Measurements from ENCODE around the gene KRTAP5-8.
"Not testable (repeated sequence)": the region's sequence is repeated elsewhere in the genome, so short reads cannot be mapped to it uniquely, and the experiment has no call there.

Gene KRTAP5-8

DNA sequence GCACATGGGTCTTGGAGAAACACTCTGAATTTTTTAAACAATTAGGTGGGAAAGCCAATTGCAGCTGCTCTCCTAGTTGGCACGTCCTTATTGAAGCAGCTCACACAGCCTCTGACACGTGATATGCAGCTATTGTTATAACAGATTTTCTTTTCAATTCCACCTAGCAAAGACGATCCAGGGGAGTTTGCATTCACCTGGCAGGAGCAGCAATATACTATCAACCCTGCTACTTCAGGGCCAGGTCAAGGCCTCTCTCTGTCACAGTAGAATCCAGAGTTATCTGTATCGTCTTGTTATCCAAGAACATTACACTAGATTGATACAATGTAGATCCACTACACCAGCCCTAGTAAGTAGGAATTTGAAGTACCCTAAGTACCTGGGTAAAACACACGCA lies 36.6 kb downstream of the KRTAP5-8 start:
- DNase-seq (ENCODE audit: low spot score) = no peak

GRCh38 chr11:71575723-71576424 lies 38.0 kb downstream of the KRTAP5-8 start:
- DNase-seq (ENCODE audit: low spot score) = no peak

DNA sequence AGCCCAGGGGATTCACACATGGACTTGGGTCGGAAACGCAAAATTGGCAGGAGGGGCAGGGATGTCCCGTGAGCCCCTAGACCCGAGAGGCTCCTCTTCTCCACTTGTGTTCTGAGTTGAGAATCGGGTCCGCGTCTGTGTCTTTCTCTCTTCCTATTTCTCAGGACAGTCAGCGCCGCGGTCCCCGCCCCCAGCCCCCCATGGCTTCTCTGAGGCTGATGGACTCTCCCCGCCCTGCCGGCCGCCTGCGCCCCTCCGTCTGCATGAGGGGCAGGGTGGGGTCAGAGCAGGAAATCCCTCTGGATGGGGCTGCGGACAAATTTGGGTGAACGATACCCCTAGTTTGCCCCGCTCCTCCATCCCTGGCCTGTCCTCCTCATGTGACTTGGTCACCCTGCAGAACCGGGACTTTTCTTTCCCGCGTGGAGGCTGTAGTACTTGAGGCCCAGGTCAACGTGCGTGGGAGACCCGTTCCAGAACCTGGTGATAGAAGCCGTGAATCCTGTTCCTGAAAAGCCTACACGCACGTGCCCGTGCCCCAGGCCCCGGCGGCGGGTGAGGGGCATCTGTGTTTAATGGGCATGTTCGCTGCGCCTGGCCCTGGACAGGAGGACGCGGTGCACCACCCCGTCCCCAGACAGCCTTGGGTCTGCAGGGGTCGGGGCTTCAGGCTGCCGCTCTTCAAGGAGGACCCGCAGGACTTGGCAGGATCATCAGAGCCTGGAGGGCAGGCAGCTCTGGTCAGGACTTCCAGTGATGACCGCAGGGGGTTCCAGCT lies 39.1 kb downstream of the KRTAP5-8 start:
- DNase-seq (ENCODE audit: low spot score) = not testable (repeated sequence)

DNA sequence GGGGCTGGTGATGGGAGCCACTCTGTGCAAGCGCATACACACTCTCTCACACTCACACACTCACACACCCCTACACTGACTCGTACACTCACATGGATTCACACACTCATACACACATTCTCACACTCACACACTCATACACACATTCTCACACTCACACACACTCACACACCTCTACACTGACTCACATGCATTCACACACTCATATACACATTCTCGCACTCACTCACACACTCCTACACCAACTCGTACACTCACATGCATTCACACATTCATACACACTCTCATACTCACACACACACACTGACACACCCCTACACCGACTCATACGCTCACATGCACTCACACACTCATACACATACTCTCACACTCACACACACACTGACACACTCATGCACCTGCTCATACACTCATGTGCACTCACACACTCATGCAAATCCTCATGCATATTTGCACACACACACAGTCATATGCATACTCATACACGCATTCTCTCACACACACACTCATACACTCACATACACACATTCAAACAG lies 39.7 kb downstream of the KRTAP5-8 start:
- no peak for DNase-seq (ENCODE audit: low spot score)

DNA sequence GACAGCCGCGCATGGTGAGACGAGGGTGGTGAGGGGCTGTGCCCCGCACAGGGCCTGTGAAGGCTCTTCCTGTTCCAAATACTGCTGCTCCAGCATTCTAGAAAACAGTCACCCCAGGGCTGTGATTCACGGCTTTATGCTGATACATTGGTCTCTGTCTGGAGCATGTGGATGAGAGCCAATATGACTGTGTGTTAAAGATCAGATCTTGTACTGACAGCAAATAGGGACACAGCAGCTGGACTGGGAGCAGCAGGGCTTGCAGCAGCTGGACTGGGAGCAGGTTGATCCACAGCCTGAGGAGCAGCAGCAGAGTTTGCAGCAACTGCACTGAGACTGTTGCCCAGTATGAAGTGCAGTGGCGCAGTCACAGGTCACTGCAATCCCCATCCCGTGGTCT lies 41.7 kb downstream of the KRTAP5-8 start:
- DNase-seq (ENCODE audit: low spot score) = not testable (repeated sequence)

DNA sequence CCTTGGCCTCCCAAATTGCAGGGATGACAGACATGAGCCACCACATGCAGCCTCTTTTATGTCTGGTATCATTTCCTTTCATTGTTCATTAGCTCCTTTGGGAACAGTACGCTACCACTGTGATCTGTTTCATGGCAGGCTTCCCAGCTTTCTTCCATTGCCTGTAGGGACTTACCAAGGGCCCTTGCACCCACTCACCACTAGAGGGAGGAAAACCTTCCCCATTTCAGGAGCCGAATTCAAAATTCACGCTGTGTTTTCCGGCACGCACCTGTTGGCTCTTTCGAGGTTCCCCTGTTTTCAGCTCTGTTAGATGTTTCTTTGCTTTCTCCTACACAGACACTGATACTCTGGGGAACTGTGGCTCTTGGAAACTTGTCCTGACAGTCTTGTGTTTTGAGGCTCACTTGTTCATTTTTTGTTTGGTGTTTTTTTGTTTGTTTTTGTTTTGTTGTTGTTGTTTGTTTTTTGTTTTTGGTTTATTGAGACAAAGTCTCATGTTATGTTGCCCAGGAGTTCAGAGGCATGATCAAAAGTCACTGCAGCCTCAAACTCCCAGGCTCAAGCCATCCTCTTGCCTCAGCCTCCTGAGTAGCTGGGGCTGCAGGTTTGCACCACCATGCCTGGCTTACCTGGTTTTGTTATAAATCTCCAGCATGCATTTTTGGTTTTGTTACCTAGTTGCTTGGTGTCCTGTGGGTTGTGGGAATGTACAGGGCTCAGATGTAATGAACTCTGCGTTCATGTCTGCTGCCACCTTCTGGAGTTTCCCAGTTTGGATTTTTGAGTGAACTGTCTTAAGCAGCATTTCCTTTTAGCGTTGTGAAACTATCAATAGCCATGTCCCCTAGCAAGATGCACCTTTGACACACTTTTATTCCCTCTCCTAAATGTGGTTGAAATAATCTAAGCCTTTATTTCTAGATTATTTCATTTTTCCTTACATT lies 42.5 kb downstream of the KRTAP5-8 start:
- peak; percentile 85 for DNase-seq (ENCODE audit: low spot score)

GRCh38 chr11:71581826-71582225 lies 44.0 kb downstream of the KRTAP5-8 start:
- no peak for DNase-seq (ENCODE audit: low spot score)

DNA sequence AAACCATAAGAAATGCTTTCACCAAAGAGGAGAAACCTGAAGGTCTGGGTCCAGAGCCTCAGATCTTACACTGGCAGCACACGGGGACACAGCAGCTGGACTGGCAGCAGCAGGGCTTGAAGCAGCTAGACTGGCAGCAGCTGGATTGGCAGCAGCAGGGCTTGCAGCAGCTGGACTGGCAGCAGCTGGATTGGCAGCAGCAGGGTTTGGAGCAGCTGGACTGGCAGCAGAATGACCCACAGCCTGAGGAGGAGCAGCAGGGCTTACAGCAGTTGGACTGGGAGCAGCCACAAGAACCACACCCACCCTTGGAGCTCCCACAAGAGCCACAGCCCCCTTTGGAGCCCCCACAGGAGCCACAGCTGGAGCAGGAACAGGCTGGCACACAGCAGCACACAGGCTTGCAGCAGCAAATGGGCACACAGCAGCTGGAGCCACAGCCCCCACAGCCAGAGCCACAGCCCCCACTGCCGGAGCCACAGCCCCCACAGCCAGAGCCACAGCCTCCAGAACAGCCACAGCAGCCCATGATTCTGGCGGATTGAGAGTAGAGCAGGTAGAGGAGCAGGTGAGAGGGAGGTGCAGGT lies 44.6 kb downstream of the KRTAP5-8 start, which contains the start of gene KRTAP5-11:
Gene KRTAP5-11 (minus strand): TSS at position 567 of the 587 bp plus-strand sequence. CDS start 38 bp downstream, at position 529.
- DNase-seq (ENCODE audit: low spot score) = no peak

GRCh38 chr11:71582969-71583368 lies 45.1 kb downstream of the KRTAP5-8 start:
- DNase-seq (ENCODE audit: low spot score) = not testable (repeated sequence)

GRCh38 chr11:71585673-71586072 lies 47.8 kb downstream of the KRTAP5-8 start:
- not testable (repeated sequence) for DNase-seq (ENCODE audit: low spot score)

DNA sequence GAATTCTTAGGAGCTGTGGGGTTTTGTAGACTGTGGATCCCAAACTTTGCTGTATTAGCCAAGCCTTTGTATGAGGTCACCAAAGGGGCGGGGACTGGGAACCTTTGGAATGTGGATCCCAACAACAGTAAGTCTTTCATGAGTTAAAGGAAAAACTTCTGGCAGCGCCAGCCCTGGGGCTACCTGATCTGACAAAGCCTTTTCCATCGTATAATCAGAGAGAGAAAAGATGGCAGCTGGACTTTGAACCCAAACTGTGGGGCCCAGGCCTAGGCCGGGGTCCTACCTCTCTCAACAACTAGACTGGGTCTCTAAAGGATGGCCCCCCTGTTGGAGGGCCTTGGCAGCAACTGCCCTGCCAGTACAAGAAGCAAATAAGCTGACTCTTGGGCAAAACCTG lies 50.5 kb downstream of the KRTAP5-8 start:
- not testable (repeated sequence) for DNase-seq (ENCODE audit: low spot score)

Measured in AG08396 (cell line).